GM20431 (cell line): ENCODE measurements around the gene TANK.

Experiments
- in situ Hi-C: fragments of 300-500 bp; cut with MseI, MboI; formaldehyde crosslinking; loops from one replicate; pipeline ENCODE4 v1.15.0; 2020; ENCODE audit warnings: low sequenced_read_pairs; ENCODE audit not compliant: unreplicated experiment

TANK gene, protein sequence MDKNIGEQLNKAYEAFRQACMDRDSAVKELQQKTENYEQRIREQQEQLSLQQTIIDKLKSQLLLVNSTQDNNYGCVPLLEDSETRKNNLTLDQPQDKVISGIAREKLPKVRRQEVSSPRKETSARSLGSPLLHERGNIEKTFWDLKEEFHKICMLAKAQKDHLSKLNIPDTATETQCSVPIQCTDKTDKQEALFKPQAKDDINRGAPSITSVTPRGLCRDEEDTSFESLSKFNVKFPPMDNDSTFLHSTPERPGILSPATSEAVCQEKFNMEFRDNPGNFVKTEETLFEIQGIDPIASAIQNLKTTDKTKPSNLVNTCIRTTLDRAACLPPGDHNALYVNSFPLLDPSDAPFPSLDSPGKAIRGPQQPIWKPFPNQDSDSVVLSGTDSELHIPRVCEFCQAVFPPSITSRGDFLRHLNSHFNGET

GRCh38 chr2:161160226-161161073, at the start of gene TANK:
Gene TANK, plus strand, starts transcription at chr2:161160428. Its CDS starts 19,235 bp downstream, at chr2:161179663.
- in situ Hi-C loops: no loop called here

- in situ Hi-C loops: no loop called here
Measured at GRCh38 chr2:161111531-161111930, 48.7 kb upstream of the TANK start.

- in situ Hi-C loops: no loop called here
Measured at GRCh38 chr2:161112908-161113307, 47.3 kb upstream of the TANK start.

DNA sequence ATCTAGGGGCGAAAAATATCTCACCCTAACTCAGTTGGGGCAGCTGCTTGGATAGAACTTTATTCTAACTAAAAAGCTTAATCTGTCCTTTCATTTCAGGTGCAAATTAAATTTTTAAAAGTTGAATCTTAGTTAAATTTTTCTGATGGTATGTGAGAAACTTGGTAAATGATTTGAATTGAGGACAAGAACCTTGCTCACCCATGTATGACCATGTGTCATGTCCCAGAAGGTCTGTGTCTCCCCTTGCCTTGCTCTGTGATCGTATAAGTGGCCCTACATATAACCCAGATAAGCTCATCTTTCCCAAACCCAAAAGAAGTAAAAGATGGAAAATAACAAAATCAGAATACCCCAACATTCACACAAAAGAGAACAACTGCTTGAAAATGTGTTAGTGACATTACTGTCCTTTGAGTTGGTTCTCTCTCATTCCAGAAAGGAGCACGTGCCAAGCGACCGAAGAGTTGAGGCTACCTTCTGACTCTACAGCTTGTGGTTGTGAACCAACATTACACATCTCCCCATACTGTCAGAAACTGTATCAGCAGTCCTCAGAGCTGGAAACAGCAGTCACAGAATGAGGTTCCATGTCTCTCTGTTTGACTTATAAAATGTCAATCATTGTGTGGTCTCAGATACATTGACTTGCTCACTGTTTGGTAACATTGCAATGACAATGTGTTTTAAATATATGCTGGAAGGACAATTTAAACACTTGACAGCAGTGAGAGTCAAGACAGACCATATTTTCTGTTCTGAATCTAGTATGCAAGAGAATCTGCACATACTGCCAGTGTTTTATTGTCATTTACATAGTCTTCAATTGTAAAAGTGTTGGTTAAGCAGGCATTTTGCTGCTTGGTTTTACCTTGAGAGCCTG, 46.3 kb upstream of the TANK start:
- in situ Hi-C loops: no loop called here

DNA sequence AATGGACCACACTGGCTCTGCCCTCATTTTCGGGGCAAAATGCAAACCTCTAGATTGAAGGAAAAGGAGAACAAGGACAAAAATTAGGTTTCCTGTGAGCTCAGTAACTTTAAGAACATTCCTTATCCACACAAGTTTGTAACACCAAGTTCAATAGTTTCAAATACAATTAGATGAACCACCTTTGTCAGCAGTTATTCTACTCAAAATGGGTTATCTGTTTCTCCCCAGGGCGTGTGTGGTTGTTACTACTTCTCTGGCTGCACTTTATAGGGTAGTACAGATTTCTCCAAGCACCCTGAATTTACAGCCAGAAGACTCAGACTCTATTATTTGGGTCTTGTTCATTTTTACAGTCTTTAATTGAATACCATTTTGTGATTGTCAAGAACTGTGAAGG, 45.0 kb upstream of the TANK start:
- in situ Hi-C loops: no loop called here

- in situ Hi-C loops: no loop called here
Measured at GRCh38 chr2:161115605-161116380, 44.4 kb upstream of the TANK start.

DNA sequence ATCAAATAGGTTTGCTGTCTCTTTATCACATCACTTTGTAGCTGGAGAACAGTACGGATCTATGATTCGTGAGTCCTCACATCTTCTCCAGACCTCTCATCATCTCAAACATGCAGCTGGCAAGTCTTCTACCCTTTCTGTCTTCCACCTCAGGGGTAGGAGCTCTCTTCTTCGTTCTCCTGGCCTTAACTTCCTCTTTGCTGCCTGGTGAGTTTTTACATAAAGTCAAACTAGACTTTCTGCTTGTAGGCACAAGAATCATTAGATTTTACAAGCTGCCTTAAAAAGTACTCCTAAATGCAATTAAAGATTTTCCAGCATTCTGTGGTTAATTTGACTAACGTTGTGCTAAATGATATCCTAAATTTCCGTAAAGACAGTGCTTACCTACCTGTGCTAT, 43.7 kb upstream of the TANK start:
- in situ Hi-C loops: no loop called here

GRCh38 chr2:161117506-161117905, 42.7 kb upstream of the TANK start:
- in situ Hi-C loops: no loop called here

GRCh38 chr2:161118722-161119121, 41.5 kb upstream of the TANK start:
- in situ Hi-C loops: no loop called here

DNA sequence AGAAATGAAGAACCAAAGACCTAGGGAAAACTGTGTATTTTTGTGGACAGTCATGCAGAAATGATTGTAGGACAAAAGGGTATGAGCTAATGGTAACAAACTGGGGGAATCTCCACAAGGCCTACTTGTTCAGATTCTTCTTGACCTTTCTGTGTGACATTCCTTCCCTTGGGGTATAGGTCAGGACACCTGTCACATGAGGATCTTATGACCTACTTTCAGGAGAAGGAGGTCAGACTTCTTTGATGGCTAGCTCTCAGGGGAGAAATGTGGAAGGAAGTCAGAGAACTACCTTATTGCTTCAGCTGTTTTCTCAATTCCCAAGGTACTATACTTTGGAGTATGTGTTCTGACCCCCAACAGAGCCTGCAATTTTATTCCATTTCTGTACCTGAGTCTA, 40.7 kb upstream of the TANK start:
- in situ Hi-C loops: no loop called here

DNA sequence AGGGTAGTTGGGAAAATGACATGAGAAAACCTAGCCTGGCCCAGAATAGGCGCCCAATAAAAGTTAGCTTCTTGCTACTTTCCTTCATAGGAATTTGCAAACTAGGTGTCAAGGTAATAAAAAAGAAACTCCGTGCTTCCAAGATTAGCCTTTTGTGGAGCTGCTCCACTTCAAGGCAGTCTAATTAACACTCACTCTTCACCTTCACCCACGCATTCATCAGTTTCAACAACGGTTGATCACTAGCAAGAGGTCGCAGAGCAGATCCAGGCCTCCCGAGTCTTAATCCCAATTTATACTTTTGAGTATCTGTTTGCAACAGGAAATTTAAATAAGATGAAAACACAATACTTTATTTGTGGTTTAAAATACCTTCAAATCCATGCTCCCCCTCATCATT, 39.5 kb upstream of the TANK start:
- in situ Hi-C loops: no loop called here

GRCh38 chr2:161121622-161122021, 38.6 kb upstream of the TANK start:
- in situ Hi-C loops: no loop called here

GRCh38 chr2:161122772-161123530, 37.3 kb upstream of the TANK start:
- in situ Hi-C loops: no loop called here

- in situ Hi-C loops: no loop called here
Measured at GRCh38 chr2:161123531-161124030, 36.6 kb upstream of the TANK start.

DNA sequence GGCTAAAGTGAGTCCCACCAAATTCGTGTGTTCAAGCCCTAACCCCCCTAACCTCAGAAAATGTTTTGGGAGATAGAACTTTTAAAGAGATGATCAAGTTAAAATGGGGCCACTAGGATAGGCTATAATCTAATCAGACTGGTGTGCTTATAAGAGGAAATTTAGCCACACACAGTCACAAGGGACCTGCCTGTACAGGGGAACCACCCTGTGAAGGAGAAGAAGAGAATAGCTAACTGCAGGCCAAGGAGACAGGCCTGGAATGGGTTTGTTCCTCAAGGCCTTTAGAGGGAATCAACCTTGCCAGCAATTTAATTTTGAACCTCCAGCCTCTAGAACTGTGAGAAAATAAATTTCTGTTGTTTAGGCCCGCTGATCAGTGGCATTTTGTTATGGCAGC, 36.0 kb upstream of the TANK start:
- in situ Hi-C loops: no loop called here

GRCh38 chr2:161128885-161129284, 31.3 kb upstream of the TANK start:
- in situ Hi-C loops: no loop called here

DNA sequence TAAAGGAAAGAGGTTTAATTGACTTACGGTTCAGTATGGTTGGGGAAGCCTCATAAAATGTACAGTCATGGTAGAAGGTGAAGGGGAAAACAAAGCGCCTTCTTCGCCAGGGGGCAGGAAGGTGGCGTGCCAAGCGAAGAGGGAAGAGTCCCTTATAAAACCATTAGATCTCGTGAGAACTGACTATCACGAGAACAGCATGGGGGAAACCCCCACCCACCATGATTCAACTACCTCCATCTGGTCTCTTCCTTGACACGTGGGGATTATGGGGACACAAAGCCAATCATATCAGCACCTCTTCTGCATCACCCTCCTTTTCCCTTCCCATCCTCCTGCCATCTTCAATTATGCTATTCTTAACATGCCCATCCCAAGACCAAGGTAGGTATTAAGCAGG, 29.9 kb upstream of the TANK start:
- in situ Hi-C loops: no loop called here

GRCh38 chr2:161131074-161131680, 29.1 kb upstream of the TANK start:
- in situ Hi-C loops: no loop called here
